ENCODE data around the gene ADORA1. TPM values are rescaled to one million over a fixed set of nuclear protein-coding genes. Genes with fewer than 3 reads are reported as not detected.

ADORA1 gene
- polyA plus RNA-seq, 1 of the 3 experiments (the other 2 are of a cell fraction): 4.8 TPM

GRCh38 chr1:203178083-203178482 is 50.6 kb downstream of the ADORA1 start:
- no peaks in the 10 kb centered on the region for H3K36me3 ChIP-seq (replicated peaks in 1 of 2; ENCODE audit: control insufficient read depth in 1 of 2, insufficient read depth in 2 of 2, low read length in 1 of 2)
- no peaks in the 10 kb centered on the region for H3F3A ChIP-seq (replicated peaks; ENCODE audit: insufficient read depth)
- TF ChIP-seq USF1 (IDR thresholded peaks at IDR 0.05; ENCODE audit: borderline replicate concordance, low read depth): no peak
- TF ChIP-seq GATA2 (CRISPR knock-in tag; IDR thresholded peaks at IDR 0.05): no peak
- TF ChIP-seq TAF1 (IDR thresholded peaks at IDR 0.05; ENCODE audit: borderline replicate concordance, low read depth, low read length): no peak
- TF ChIP-seq, protein P1, sequence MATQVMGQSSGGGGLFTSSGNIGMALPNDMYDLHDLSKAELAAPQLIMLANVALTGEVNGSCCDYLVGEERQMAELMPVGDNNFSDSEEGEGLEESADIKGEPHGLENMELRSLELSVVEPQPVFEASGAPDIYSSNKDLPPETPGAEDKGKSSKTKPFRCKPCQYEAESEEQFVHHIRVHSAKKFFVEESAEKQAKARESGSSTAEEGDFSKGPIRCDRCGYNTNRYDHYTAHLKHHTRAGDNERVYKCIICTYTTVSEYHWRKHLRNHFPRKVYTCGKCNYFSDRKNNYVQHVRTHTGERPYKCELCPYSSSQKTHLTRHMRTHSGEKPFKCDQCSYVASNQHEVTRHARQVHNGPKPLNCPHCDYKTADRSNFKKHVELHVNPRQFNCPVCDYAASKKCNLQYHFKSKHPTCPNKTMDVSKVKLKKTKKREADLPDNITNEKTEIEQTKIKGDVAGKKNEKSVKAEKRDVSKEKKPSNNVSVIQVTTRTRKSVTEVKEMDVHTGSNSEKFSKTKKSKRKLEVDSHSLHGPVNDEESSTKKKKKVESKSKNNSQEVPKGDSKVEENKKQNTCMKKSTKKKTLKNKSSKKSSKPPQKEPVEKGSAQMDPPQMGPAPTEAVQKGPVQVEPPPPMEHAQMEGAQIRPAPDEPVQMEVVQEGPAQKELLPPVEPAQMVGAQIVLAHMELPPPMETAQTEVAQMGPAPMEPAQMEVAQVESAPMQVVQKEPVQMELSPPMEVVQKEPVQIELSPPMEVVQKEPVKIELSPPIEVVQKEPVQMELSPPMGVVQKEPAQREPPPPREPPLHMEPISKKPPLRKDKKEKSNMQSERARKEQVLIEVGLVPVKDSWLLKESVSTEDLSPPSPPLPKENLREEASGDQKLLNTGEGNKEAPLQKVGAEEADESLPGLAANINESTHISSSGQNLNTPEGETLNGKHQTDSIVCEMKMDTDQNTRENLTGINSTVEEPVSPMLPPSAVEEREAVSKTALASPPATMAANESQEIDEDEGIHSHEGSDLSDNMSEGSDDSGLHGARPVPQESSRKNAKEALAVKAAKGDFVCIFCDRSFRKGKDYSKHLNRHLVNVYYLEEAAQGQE (IDR thresholded peaks at IDR 0.05; ENCODE audit: low read depth, low read length): no peak
- TF ChIP-seq FOXJ3 (CRISPR knock-in tag; IDR thresholded peaks at IDR 0.05): no peak
- no peak for TF ChIP-seq FOSL2 (IDR thresholded peaks at IDR 0.05; ENCODE audit: borderline replicate concordance, low read depth)
- no peak for TF ChIP-seq IRF3 (IDR thresholded peaks at IDR 0.05; ENCODE audit: low read depth, low read length)
- no peak for TF ChIP-seq GABPA (IDR thresholded peaks at IDR 0.05; ENCODE audit: low read depth)
- no peak for TF ChIP-seq TCF12 (IDR thresholded peaks at IDR 0.05)
- no peak for TF ChIP-seq EZH2phosphoT487 (IDR thresholded peaks at IDR 0.05; ENCODE audit: borderline replicate concordance, low read depth)
- TF ChIP-seq EP300 (IDR thresholded peaks at IDR 0.05; ENCODE audit: borderline replicate concordance in 1 of 2, low read depth in 1 of 2, low read length in 1 of 2): no peak
- no peak for TF ChIP-seq YY1 (IDR thresholded peaks at IDR 0.05; ENCODE audit: low read depth)
- TF ChIP-seq, protein P2, sequence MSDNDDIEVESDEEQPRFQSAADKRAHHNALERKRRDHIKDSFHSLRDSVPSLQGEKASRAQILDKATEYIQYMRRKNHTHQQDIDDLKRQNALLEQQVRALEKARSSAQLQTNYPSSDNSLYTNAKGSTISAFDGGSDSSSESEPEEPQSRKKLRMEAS (IDR thresholded peaks at IDR 0.05; ENCODE audit: low read depth): no peak
- no peak for TF ChIP-seq FOXM1 (IDR thresholded peaks at IDR 0.05; ENCODE audit: low read depth)
- no peak for TF ChIP-seq JUND (IDR thresholded peaks at IDR 0.05)
- TF ChIP-seq RFX5 (IDR thresholded peaks at IDR 0.05; ENCODE audit: low read length): no peak
- no peak for TF ChIP-seq NFIC (IDR thresholded peaks at IDR 0.05; ENCODE audit: borderline replicate concordance)
- TF ChIP-seq POLR2AphosphoS5 (IDR thresholded peaks at IDR 0.05; ENCODE audit: low read depth, low read length): no peak
- no peak for TF ChIP-seq SIN3A (IDR thresholded peaks at IDR 0.05; ENCODE audit: borderline replicate concordance, low read depth, low read length)
- no peaks in the 10 kb centered on the region for H3K27me3 ChIP-seq (ENCODE audit: insufficient read depth)
- peak overlapping the region; percentile 38; the same call in 1 of the 2 replicates for H3K9ac ChIP-seq
- no peaks in the 10 kb centered on the region for H3K9me2 ChIP-seq
- peak overlapping the region in 1 of 2 experiments; percentile 57; a peak in 1 of 4 replicates for H3K27ac ChIP-seq (ENCODE audit: low read depth in 2 of 2, low read length in 1 of 2)
- no peaks in the 10 kb centered on the region for H3K9me3 ChIP-seq
- H3K4me2 ChIP-seq: peak overlapping the region; percentile 30
- no peak overlapping the region for H3K4me3 ChIP-seq (ENCODE audit: low read depth in 2 of 2, low read length in 1 of 2)
- 46% methylated on average over 4 of the region's 5 CpGs for WGBS (ENCODE audit: low lambda C conversion rate)
- no peaks in the 10 kb centered on the region for H4K20me1 ChIP-seq (ENCODE audit: insufficient read depth)
- peaks cover 17 to 42% of the 10 kb centered on the region in 2 experiments; a peak in 2 of 4 replicates for H3K4me1 ChIP-seq (ENCODE audit: control insufficient read depth in 1 of 2, insufficient read depth in 2 of 2, low read depth in 1 of 2, low read length in 1 of 2)
- CTCF ChIA-PET: interaction anchor here (1.1 to 2.9 kb wide), 4 partner anchors 30 to 139 kb away, joined by 3 to 14 read pairs (median 4); no protein-coding TSS in a partner anchor
- DNase-seq: no peak
- POLR2A ChIA-PET: interaction anchor here (0.5 kb wide), 1 partner anchor 94 kb away, joined by 3 read pairs; no protein-coding TSS in a partner anchor
- peak overlapping the region; percentile 49; the same call in 1 of the 2 replicates for H2AFZ ChIP-seq (ENCODE audit: low read depth)
- no peaks in the 10 kb centered on the region for H3K79me2 ChIP-seq (ENCODE audit: insufficient read depth)

Data from SK-N-SH (cell line).